HepG2 (cell line): ENCODE data around the gene TSPAN17. TPM values are rescaled to one million over a fixed set of nuclear protein-coding genes. Genes with fewer than 3 reads are reported as not detected.

Experiments used
- ATAC-seq: fragments of 200-7000 bp; cut with Tn5 transposase; 3 replicates; pipeline ENCODE4 v1.9.1; 2020; ENCODE audit warnings: mild to moderate bottlenecking, moderate library complexity
- BruUV-seq: library from RNA; stranded (reverse); fragments of 400-500 nt; replicated peaks from 2 replicates; lab custom pipeline; 2021; lab: Mats Ljungman, UMichigan
- CTCF ChIA-PET: fragments of 300-600 bp; formaldehyde crosslinking; extraction: SDS; loops from one replicate; lab custom pipeline; 2021; ENCODE audit warnings: low total read pairs, inconsistent platforms, low intra/inter-chr PET ratio; lab: Yijun Ruan, JAX
- POLR2A ChIA-PET: fragments of 350-600 bp; sonication (Branson Sonifier 250); formaldehyde crosslinking; loops from one replicate; lab custom pipeline; 2020; ENCODE audit warnings: antibody characterized with exemption, inconsistent platforms; lab: Yijun Ruan, JAX
- DNase-seq: peaks from one replicate; pipeline ENCODE4 v3.0.0-alpha.2; 2015; ENCODE audit warnings: low spot score
- FAIRE-seq: peaks from 3 replicates; lab custom pipeline; 2011; peaks lifted over from hg19 to GRCh38; lab: Jason Lieb, UNC
- H2AFZ ChIP-seq: one replicate; pipeline ENCODE4 v1.6.1; 2011; ENCODE audit warnings: low read length, inconsistent platforms
- H3K27ac ChIP-seq: fragments of 300-600 bp; 3 replicates; pipeline ENCODE4 v1.8.0; 2011; ENCODE audit warnings: mixed run types, mild to moderate bottlenecking, mixed read lengths, low read length, inconsistent platforms; ENCODE audit not compliant: insufficient read depth; ENCODE audit errors: extremely low read length
- H3K27me3 ChIP-seq, 2 experiments: fragments of 200-600 bp in 1 of 2; 2 replicates in 1 of 2; 3 replicates in 1 of 2; pipeline versions ENCODE4 v1.6.0 to v1.8.0; 2011; ENCODE audit warnings: low read length in 2 of 2, mild to moderate bottlenecking in 2 of 2, moderate library complexity in 2 of 2, inconsistent platforms in 1 of 2; ENCODE audit not compliant: insufficient read depth in 2 of 2, control insufficient read depth in 1 of 2
- H3K36me3 ChIP-seq, 2 experiments: fragments of 200-600 bp in 1 of 2; replicated peaks in 1 of 2; 2 replicates in 1 of 2; 3 replicates in 1 of 2; pipeline versions ENCODE4 v1.5.1 to v1.8.0; 2011; ENCODE audit warnings: low read length in 2 of 2, inconsistent platforms in 1 of 2; ENCODE audit not compliant: insufficient read depth in 2 of 2, control insufficient read depth in 1 of 2
- H3K4me1 ChIP-seq: 2 replicates; pipeline ENCODE4 v1.5.1; 2012; ENCODE audit warnings: low read length, inconsistent platforms; ENCODE audit not compliant: insufficient read depth
- H3K4me2 ChIP-seq: 2 replicates; pipeline ENCODE4 v1.6.0; 2011; ENCODE audit warnings: low read depth, low read length, inconsistent platforms
- H3K4me3 ChIP-seq, 3 experiments: fragments of 200-600 bp in 1 of 3; sonication (generic), shearing (Covaris generic) in 1 of 3; replicated peaks in 1 of 3; 2 replicates each; pipeline ENCODE4 v1.5.1; 2011 to 2016; ENCODE audit warnings: low read length in 3 of 3, inconsistent platforms in 2 of 3, low read depth in 2 of 3, mild to moderate bottlenecking in 2 of 3, control low read depth in 1 of 3, mixed read lengths in 1 of 3; ENCODE audit not compliant: insufficient read depth in 1 of 3
- H3K79me2 ChIP-seq: one replicate; pipeline ENCODE4 v1.6.1; 2011; ENCODE audit warnings: low read length, inconsistent platforms; ENCODE audit not compliant: insufficient read depth
- H3K9ac ChIP-seq: 2 replicates; pipeline ENCODE4 v1.6.0; 2011; ENCODE audit warnings: mild to moderate bottlenecking, low read depth, low read length, inconsistent platforms; ENCODE audit not compliant: insufficient read depth
- H3K9me3 ChIP-seq: 2 replicates; pipeline ENCODE4 v1.5.1; 2012; ENCODE audit warnings: mild to moderate bottlenecking, low read length
- H4K20me1 ChIP-seq: 2 replicates; pipeline ENCODE4 v1.6.0; 2011; ENCODE audit warnings: inconsistent platforms, mild to moderate bottlenecking, low read length, moderate library complexity; ENCODE audit not compliant: insufficient read depth
- AGO1 ChIP-seq: fragments of 200-400 bp; formaldehyde crosslinking; IDR thresholded peaks from 2 replicates; pipeline ENCODE4 v1.6.1; 2017; ENCODE audit warnings: mild to moderate bottlenecking, low read depth, low read length, moderate library complexity; ENCODE audit not compliant: poor library complexity, severe bottlenecking
- GATAD2A ChIP-seq: IDR thresholded peaks from 2 replicates; pipeline ENCODE4 v1.6.1; 2016
- HHEX ChIP-seq: IDR thresholded peaks from 2 replicates; pipeline ENCODE4 v1.6.1; 2016; ENCODE audit warnings: control low read depth
- MEF2D ChIP-seq: sonication (generic); formaldehyde crosslinking; IDR thresholded peaks from 2 replicates; pipeline ENCODE4 v1.5.1; 2020; ENCODE audit warnings: mild to moderate bottlenecking, missing genetic modification reagents
- NR1H2 ChIP-seq: sonication (generic); formaldehyde crosslinking; IDR thresholded peaks from 2 replicates; pipeline ENCODE4 v1.8.1; 2022; ENCODE audit warnings: low read depth, missing genetic modification reagents, borderline replicate concordance
- PITX1 ChIP-seq: sonication (generic); formaldehyde crosslinking; IDR thresholded peaks from 2 replicates; pipeline ENCODE4 v1.5.1; 2020; ENCODE audit warnings: mild to moderate bottlenecking, missing genetic modification reagents
- PLSCR1 ChIP-seq: sonication (generic); formaldehyde crosslinking; IDR thresholded peaks from 2 replicates; pipeline ENCODE4 v1.5.0; 2020; ENCODE audit warnings: missing genetic modification reagents, mild to moderate bottlenecking, borderline replicate concordance
- PRDM4 ChIP-seq: sonication (generic); formaldehyde crosslinking; IDR thresholded peaks from 2 replicates; pipeline ENCODE4 v1.9.0; 2021; ENCODE audit warnings: missing genetic modification reagents, borderline replicate concordance
- SMC3 ChIP-seq: IDR thresholded peaks from 2 replicates; pipeline ENCODE4 v1.6.1; 2011; ENCODE audit warnings: low read length, improper control_type of control experiment
- ZNF451 ChIP-seq: sonication (generic); formaldehyde crosslinking; IDR thresholded peaks from 2 replicates; pipeline ENCODE4 v1.5.0; 2020; ENCODE audit warnings: mild to moderate bottlenecking, missing genetic modification reagents
- ZNF512B ChIP-seq: sonication (generic); formaldehyde crosslinking; IDR thresholded peaks from 2 replicates; pipeline ENCODE4 v1.5.1; 2020; ENCODE audit warnings: missing genetic modification reagents, mild to moderate bottlenecking, borderline replicate concordance
- WGBS: methylation state at CpG from one replicate; pipeline ENCODE4 v1.1.6; 2017; ENCODE audit warnings: low lambda C conversion rate; 5-methylcytosine and 5-hydroxymethylcytosine counted together
- in situ Hi-C: cut with HindIII; loops from 2 replicates; pipeline ENCODE4 v1.10.0; 2017; ENCODE audit warnings: low pct_unique_long_range_greater_than_20kb; ENCODE audit not compliant: extremely low pct_ligation_motif_present
- intact Hi-C: fragments of 100-400 bp; cut with micrococcal nuclease; formaldehyde crosslinking; loops from one replicate; pipeline ENCODE4 v1.10.0; 2022; ENCODE audit not compliant: unreplicated experiment
- polyA plus RNA-seq, 8 experiments: library from polyadenylated mRNA; depleted of rRNA in 3 of 8; stranded (reverse) in 7 of 8; unstranded in 1 of 8; fragments of >200 nt; fragmentation: Illumina TruSeq in 4 of 8; extraction: Trizol in 4 of 8; gene quantifications; 2 replicates each; pipeline versions ENCODE4 v1.2.1 to v1.2.3, GENCODE V29; 2011 to 2016; ENCODE audit warnings: low read depth in 4 of 8, missing spikeins in 1 of 8, mixed read lengths in 1 of 8; ENCODE audit not compliant: insufficient read depth in 1 of 8
- total RNA-seq, 5 experiments: library from RNA; depleted of rRNA; stranded (reverse); fragments of >200 nt; fragmentation: Illumina TruSeq; extraction: Trizol; gene quantifications; 2 replicates each; pipeline ENCODE4 v1.2.3, GENCODE V29; 2016; ENCODE audit warnings: low read depth in 1 of 5

TSPAN17 gene
- total and polyA plus RNA-seq, 2 of the 13 experiments (the other 11 are each of a cell fraction or from before 2014, with no cell fraction given), result 11.5 to 15.0 TPM

- ChIA-PET POLR2A (no interaction called here), CTCF (no interaction called here)
- intact Hi-C loops (no loop called here), in situ Hi-C loops (no loop called here)
- 0 out of 2 replicates have a peak, but pooled peaks cover 3% of the 10 kb centered on the region for H4K20me1 ChIP-seq
- H3K27ac ChIP-seq, result no peak overlapping the region
- DNase-seq (no peak), FAIRE-seq (no peak), ATAC-seq (no peak)
- no peaks in the 10 kb centered on the region for H3K4me1 ChIP-seq
- no TSS peak for BruUV-seq
- no peak overlapping the region for H3K9ac ChIP-seq
- H2AFZ ChIP-seq, result no peak overlapping the region
- H3K4me3 ChIP-seq, result no peak overlapping the region
- TF ChIP-seq ZNF512B, result no peak
- TF ChIP-seq GATAD2A (CRISPR knock-in tag), result no peak
- H3K27me3 ChIP-seq, result peaks cover 8 to 82% of the 10 kb centered on the region in 2 experiments
- no peaks in the 10 kb centered on the region for H3K36me3 ChIP-seq
- no peaks in the 10 kb centered on the region for H3K9me3 ChIP-seq
- H3K4me2 ChIP-seq, result no peak overlapping the region
- 42% methylated on average over 18 of the region's 27 CpGs for WGBS
- no peaks in the 10 kb centered on the region for H3K79me2 ChIP-seq
Measured at GRCh38 chr5:176702671-176703641, 55.7 kb downstream of the TSPAN17 start.

GRCh38 chr5:176703857-176704256, 56.6 kb downstream of the TSPAN17 start:
- in situ Hi-C loops (no loop called here), intact Hi-C loops (no loop called here)
- ChIA-PET CTCF (no interaction called here), POLR2A (no interaction called here)
- Histone ChIP-seq H3K4me1 (no peaks in the 10 kb centered on the region), H3K9ac (no peak overlapping the region), H3K27me3 (peaks cover 8 to 86% of the 10 kb centered on the region in 2 experiments), H2AFZ (no peak overlapping the region), H3K4me3 (no peak overlapping the region), H3K36me3 (no peaks in the 10 kb centered on the region), H3K4me2 (no peak overlapping the region), H3K79me2 (no peaks in the 10 kb centered on the region), H3K27ac (no peak overlapping the region), H3K9me3 (no peaks in the 10 kb centered on the region), H4K20me1 (0 out of 2 replicates have a peak, but pooled peaks cover 3% of the 10 kb centered on the region)
- no peak for DNase-seq
- no TSS peak for BruUV-seq
- WGBS, result 38% methylated on average over 13 of the region's 13 CpGs
- no peak for FAIRE-seq
- ATAC-seq, result no peak
- no peak for TF ChIP-seq AGO1
- no peak for TF ChIP-seq SMC3
- TF ChIP-seq ZNF451 (CRISPR knock-in tag), result no peak
- no peak for TF ChIP-seq MEF2D (CRISPR knock-in tag)
- TF ChIP-seq HHEX, result no peak
- TF ChIP-seq PRDM4 (CRISPR knock-in tag), result no peak
- no peak for TF ChIP-seq PITX1
- TF ChIP-seq PLSCR1 (CRISPR knock-in tag), result no peak
- TF ChIP-seq NR1H2 (CRISPR knock-in tag), result no peak
